ENCODE data around the gene ABCA1. TPM values are rescaled to one million over a fixed set of nuclear protein-coding genes. Genes with fewer than 3 reads are reported as not detected.
"Not testable (repeated sequence)": the region's sequence is repeated elsewhere in the genome, so short reads cannot be mapped to it uniquely, and the experiment has no call there.

The ABCA1 gene
- total RNA-seq, 1 donor from 2014 or later = 30.7 TPM

DNA sequence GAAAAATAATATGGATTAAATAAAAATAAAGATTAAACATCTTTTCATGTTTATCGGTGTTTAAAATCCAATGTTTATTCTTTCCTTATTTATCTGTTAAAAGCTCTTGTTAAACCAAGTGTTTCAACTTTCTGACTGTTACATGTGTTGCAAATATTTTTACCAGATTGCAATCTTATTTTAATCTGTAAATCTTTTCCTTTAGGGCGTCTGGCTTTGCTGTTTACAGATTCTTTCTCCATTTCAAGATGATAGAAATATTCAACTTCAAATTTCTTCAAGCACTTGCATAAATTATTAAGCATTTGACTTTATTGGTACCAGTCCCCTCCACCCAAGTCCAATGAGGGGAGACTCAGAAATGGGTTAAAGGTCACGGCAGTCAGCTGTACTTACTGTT, 16.9 kb upstream of the ABCA1 start:
- no peaks in the 10 kb centered on the region for H3K9me3 ChIP-seq
- TF ChIP-seq, protein P1, sequence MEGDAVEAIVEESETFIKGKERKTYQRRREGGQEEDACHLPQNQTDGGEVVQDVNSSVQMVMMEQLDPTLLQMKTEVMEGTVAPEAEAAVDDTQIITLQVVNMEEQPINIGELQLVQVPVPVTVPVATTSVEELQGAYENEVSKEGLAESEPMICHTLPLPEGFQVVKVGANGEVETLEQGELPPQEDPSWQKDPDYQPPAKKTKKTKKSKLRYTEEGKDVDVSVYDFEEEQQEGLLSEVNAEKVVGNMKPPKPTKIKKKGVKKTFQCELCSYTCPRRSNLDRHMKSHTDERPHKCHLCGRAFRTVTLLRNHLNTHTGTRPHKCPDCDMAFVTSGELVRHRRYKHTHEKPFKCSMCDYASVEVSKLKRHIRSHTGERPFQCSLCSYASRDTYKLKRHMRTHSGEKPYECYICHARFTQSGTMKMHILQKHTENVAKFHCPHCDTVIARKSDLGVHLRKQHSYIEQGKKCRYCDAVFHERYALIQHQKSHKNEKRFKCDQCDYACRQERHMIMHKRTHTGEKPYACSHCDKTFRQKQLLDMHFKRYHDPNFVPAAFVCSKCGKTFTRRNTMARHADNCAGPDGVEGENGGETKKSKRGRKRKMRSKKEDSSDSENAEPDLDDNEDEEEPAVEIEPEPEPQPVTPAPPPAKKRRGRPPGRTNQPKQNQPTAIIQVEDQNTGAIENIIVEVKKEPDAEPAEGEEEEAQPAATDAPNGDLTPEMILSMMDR (IDR thresholded peaks at IDR 0.05) = no peak
- no peak for TF ChIP-seq POLR2A (IDR thresholded peaks at IDR 0.05)
- TF ChIP-seq POLR2AphosphoS5 (IDR thresholded peaks at IDR 0.05; ENCODE audit: insufficient read depth in 1 of 2, low read depth in 1 of 2) = no peak
- no peak for DNase-seq (ENCODE audit: extremely low spot score in 2 of 2)
- no peaks in the 10 kb centered on the region for H3K4me1 ChIP-seq
- H3K27ac ChIP-seq = no peak overlapping the region
- H3K27me3 ChIP-seq = no peaks in the 10 kb centered on the region
- no peak overlapping the region for H3K4me3 ChIP-seq
- intact Hi-C loops (cut with DNase I) = no loop called here
- H3K36me3 ChIP-seq = no peaks in the 10 kb centered on the region

DNA sequence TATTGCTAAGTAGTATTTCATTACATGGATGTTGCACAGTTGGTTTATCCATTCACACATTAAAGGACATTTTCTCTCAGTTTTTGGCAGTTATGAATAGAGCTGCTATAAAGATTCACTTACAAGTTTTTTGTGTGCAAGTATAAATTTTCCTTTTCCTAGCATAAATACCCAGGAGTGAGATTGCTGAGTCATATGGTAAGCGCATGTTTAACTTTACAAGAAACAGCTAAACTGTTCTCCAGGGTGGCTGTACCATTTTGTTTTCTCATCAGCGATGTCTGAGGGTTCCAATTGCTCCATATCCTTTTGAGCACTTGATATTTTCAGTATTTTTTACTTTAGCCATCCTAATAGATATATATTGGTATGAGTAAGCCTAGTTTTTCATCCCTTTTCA, 16.4 kb upstream of the ABCA1 start:
- no peaks in the 10 kb centered on the region for H3K9me3 ChIP-seq
- TF ChIP-seq POLR2AphosphoS5 (IDR thresholded peaks at IDR 0.05; ENCODE audit: insufficient read depth in 1 of 2, low read depth in 1 of 2) (no peak), POLR2A (IDR thresholded peaks at IDR 0.05) (no peak)
- TF ChIP-seq, protein P1 (IDR thresholded peaks at IDR 0.05) = no peak
- intact Hi-C loops (cut with DNase I) = no loop called here
- no peak overlapping the region for H3K27ac ChIP-seq
- DNase-seq (ENCODE audit: extremely low spot score in 2 of 2) = no peak
- H3K4me1 ChIP-seq = no peaks in the 10 kb centered on the region
- H3K4me3 ChIP-seq = no peak overlapping the region
- no peaks in the 10 kb centered on the region for H3K36me3 ChIP-seq
- H3K27me3 ChIP-seq = no peaks in the 10 kb centered on the region

DNA sequence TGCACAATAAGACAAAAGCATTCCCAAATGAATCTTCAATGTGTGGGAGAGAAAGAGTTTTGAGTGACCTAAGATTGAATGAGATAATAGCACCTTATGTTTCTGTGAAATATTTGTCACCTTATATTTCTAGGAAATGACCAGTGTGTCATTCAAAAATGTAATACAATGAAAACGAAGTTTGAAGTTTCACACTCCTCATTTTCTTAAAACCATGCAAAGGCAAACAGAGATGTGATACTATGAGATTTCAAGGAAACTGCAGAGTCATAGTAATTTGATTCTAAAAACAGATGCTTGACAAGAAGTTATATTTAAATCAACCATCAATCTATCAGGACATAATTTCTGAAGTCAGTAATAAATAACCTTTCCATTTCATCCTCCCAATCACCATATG, 13.6 kb upstream of the ABCA1 start:
- intact Hi-C loops (cut with DNase I) = no loop called here
- Histone ChIP-seq H3K27me3 (no peaks in the 10 kb centered on the region), H3K9me3 (no peaks in the 10 kb centered on the region), H3K4me3 (no peak overlapping the region), H3K27ac (no peak overlapping the region), H3K4me1 (peaks cover 2% of the 10 kb centered on the region), H3K36me3 (no peaks in the 10 kb centered on the region)
- TF ChIP-seq POLR2AphosphoS5 (IDR thresholded peaks at IDR 0.05; ENCODE audit: insufficient read depth in 1 of 2, low read depth in 1 of 2) (no peak), POLR2A (IDR thresholded peaks at IDR 0.05) (no peak)
- TF ChIP-seq, protein P1 (IDR thresholded peaks at IDR 0.05) = no peak
- no peak for DNase-seq (ENCODE audit: extremely low spot score in 2 of 2)

DNA sequence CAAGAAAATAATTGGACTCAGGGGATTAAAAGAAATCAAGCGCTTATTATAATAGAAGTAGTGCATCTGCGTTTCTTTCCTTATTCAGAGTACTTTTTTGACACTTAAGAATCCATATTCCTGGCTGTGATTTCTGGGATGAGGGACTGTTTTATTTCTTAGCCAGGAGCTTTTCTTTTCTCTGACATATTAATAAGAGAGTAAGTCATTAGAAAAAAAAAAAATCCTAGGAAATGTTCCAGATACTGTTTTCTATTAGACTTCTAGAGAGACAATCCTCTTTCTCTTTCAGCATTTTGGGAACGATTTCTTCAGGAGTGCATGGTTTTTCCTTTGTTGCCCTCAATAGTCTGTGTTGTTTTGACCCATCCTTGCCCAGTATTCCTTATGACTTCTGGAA, 8.3 kb upstream of the ABCA1 start:
- no peak for DNase-seq (ENCODE audit: extremely low spot score in 2 of 2)
- no peak overlapping the region for H3K27ac ChIP-seq

DNA sequence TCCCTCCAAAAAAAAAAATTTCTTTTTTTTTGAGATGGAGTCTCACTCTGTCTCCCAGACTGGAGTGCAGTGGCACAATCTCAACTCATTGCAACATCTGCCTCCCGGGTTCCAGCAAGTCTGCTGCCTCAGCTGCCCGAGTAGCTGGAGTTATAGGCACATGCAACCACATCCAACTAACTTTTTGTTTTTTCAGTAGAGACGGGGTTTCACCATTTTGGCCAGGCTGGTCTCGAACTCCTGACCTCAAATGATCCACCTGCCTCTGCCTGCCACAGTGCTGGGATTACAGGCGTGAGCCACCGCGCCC, 7.5 kb upstream of the ABCA1 start:
- H3K27me3 ChIP-seq; DNase-seq (ENCODE audit: extremely low spot score in 2 of 2); H3K4me3 ChIP-seq; H3K36me3 ChIP-seq; intact Hi-C loops (cut with DNase I); H3K9me3 ChIP-seq: not testable (repeated sequence)
- TF ChIP-seq POLR2AphosphoS5 (IDR thresholded peaks at IDR 0.05; ENCODE audit: insufficient read depth in 1 of 2, low read depth in 1 of 2) = peak in 1 of 2 donors; percentile 15
- peaks cover 23% of the 10 kb centered on the region for H3K4me1 ChIP-seq
- peak overlapping the region; percentile 36 for H3K27ac ChIP-seq

More for the DNA sequence above, 8.3 kb upstream of the ABCA1 start:
- TF ChIP-seq POLR2A (IDR thresholded peaks at IDR 0.05) = no peak
- TF ChIP-seq POLR2AphosphoS5 (IDR thresholded peaks at IDR 0.05; ENCODE audit: insufficient read depth in 1 of 2, low read depth in 1 of 2) = no peak
- TF ChIP-seq, protein P1 (IDR thresholded peaks at IDR 0.05) = no peak
- H3K4me1 ChIP-seq = peaks cover 23% of the 10 kb centered on the region
- no peak overlapping the region for H3K4me3 ChIP-seq
- no peaks in the 10 kb centered on the region for H3K27me3 ChIP-seq
- no peaks in the 10 kb centered on the region for H3K36me3 ChIP-seq
- no peaks in the 10 kb centered on the region for H3K9me3 ChIP-seq
- intact Hi-C loops (cut with DNase I) = no loop called here

Data from vagina (tissue), 2 donors.